HEK293 (cell line): ENCODE measurements around the gene IKZF1.

Experiments
- CTCF ChIA-PET: fragments of 350-600 bp; formaldehyde crosslinking; extraction: SDS; loops from one replicate; lab custom pipeline; 2021; ENCODE audit warnings: antibody characterized with exemption; lab: Yijun Ruan, JAX
- POLR2A ChIA-PET: fragments of 300-600 bp; formaldehyde crosslinking; extraction: SDS; loops from one replicate; lab custom pipeline; 2020; ENCODE audit warnings: antibody characterized with exemption, inconsistent platforms; lab: Yijun Ruan, JAX
- H3K27ac ChIP-seq: fragments of 200-500 bp; sonication (Bioruptor generic); 2 replicates; pipeline ENCODE4 v1.5.1; 2014; ENCODE audit warnings: low read depth, low read length, control low read depth, inconsistent platforms; ENCODE audit errors: extremely low read depth
- H3K36me3 ChIP-seq, 2 experiments: fragments of 200-500 bp in 1 of 2; sonication (Bioruptor generic) in 1 of 2; 1 replicate in 1 of 2; 2 replicates in 1 of 2; pipeline ENCODE4 v1.5.1; 2014 to 2017; ENCODE audit warnings: inconsistent platforms in 2 of 2, low read length in 2 of 2; ENCODE audit not compliant: control insufficient read depth in 2 of 2, insufficient read depth in 1 of 2
- H3K4me1 ChIP-seq: fragments of 200-500 bp; sonication (Bioruptor generic); 2 replicates; pipeline ENCODE4 v1.5.1; 2014; ENCODE audit warnings: mild to moderate bottlenecking, low read length, inconsistent platforms; ENCODE audit not compliant: control insufficient read depth, insufficient read depth
- H3K4me3 ChIP-seq: 2 replicates; pipeline ENCODE4 v1.5.1; 2011; ENCODE audit warnings: low read depth, mild to moderate bottlenecking, control low read depth, low read length, moderate library complexity
- H3K9me3 ChIP-seq: fragments of 200-500 bp; sonication (Bioruptor generic); 2 replicates; pipeline ENCODE4 v1.5.1; 2014; ENCODE audit warnings: low read depth, low read length, inconsistent platforms; ENCODE audit not compliant: control insufficient read depth, insufficient read depth
- GLI2 ChIP-seq: fragments of 450-650 bp; formaldehyde crosslinking; IDR thresholded peaks from 2 replicates; pipeline ENCODE4; 2017; ENCODE audit warnings: missing biosample characterization, missing genetic modification characterization, low read depth, borderline replicate concordance
- GLIS2 ChIP-seq: fragments of 450-650 bp; formaldehyde crosslinking; IDR thresholded peaks from 2 replicates; pipeline ENCODE4 v1.5.1; 2016; ENCODE audit warnings: missing biosample characterization, missing genetic modification characterization
- KLF16 ChIP-seq: fragments of 450-650 bp; formaldehyde crosslinking; IDR thresholded peaks from 2 replicates; pipeline ENCODE4 v1.5.1; 2017; ENCODE audit warnings: missing biosample characterization, missing genetic modification characterization
- KLF8 ChIP-seq: fragments of 450-650 bp; formaldehyde crosslinking; IDR thresholded peaks from 2 replicates; pipeline ENCODE4 v1.5.1; 2016; ENCODE audit warnings: missing biosample characterization, missing genetic modification characterization
- ZBTB1 ChIP-seq: fragments of 450-650 bp; formaldehyde crosslinking; IDR thresholded peaks from 2 replicates; pipeline ENCODE4 v1.5.1; 2016; ENCODE audit warnings: missing biosample characterization, missing genetic modification characterization
- ZFP3 ChIP-seq: fragments of 450-650 bp; formaldehyde crosslinking; IDR thresholded peaks from 2 replicates; pipeline ENCODE4 v1.5.1; 2016; ENCODE audit warnings: low read depth, missing biosample characterization, missing genetic modification characterization
- ZIC2 ChIP-seq: fragments of 450-650 bp; formaldehyde crosslinking; IDR thresholded peaks from 2 replicates; pipeline ENCODE4 v1.5.1; 2016; ENCODE audit warnings: missing biosample characterization, missing genetic modification characterization
- ZNF133 ChIP-seq: fragments of 450-650 bp; formaldehyde crosslinking; IDR thresholded peaks from 2 replicates; pipeline ENCODE4 v1.5.1; 2016; ENCODE audit warnings: missing biosample characterization, missing genetic modification characterization
- ZNF174 ChIP-seq: fragments of 450-650 bp; formaldehyde crosslinking; IDR thresholded peaks from 2 replicates; pipeline ENCODE4 v1.5.0; 2017; ENCODE audit warnings: missing biosample characterization, mild to moderate bottlenecking, missing genetic modification characterization
- ZNF341 ChIP-seq: fragments of 450-650 bp; formaldehyde crosslinking; IDR thresholded peaks from 2 replicates; pipeline ENCODE4; 2016; ENCODE audit warnings: low read depth, missing biosample characterization, missing genetic modification characterization
- ZNF366 ChIP-seq: fragments of 450-650 bp; formaldehyde crosslinking; conservative IDR thresholded peaks from 2 replicates; pipeline ENCODE4 v1.5.1; 2016; ENCODE audit warnings: missing biosample characterization, missing genetic modification characterization
- ZNF37A ChIP-seq: fragments of 450-650 bp; IDR thresholded peaks from 2 replicates; pipeline ENCODE4 v1.5.1; 2018; ENCODE audit warnings: missing biosample characterization, missing genetic modification characterization
- ZNF426 ChIP-seq: fragments of 450-650 bp; formaldehyde crosslinking; IDR thresholded peaks from 2 replicates; pipeline ENCODE4 v1.5.1; 2017; ENCODE audit warnings: missing biosample characterization, missing genetic modification characterization, mild to moderate bottlenecking, inconsistent platforms, moderate library complexity
- ZNF473 ChIP-seq: fragments of 450-650 bp; formaldehyde crosslinking; IDR thresholded peaks from 2 replicates; pipeline ENCODE4 v1.5.1; 2017; ENCODE audit warnings: missing biosample characterization, missing genetic modification characterization
- ZNF510 ChIP-seq: fragments of 450-650 bp; formaldehyde crosslinking; IDR thresholded peaks from 2 replicates; pipeline ENCODE4 v1.5.1; 2018; ENCODE audit warnings: mild to moderate bottlenecking, missing genetic modification characterization, missing biosample characterization; ENCODE audit not compliant: insufficient replicate concordance
- ZNF513 ChIP-seq: fragments of 450-650 bp; IDR thresholded peaks from 2 replicates; pipeline ENCODE4 v1.5.1; 2018; ENCODE audit warnings: missing biosample characterization, missing genetic modification characterization
- ZNF544 ChIP-seq: fragments of 450-650 bp; formaldehyde crosslinking; IDR thresholded peaks from 2 replicates; pipeline ENCODE4 v1.5.0; 2017; ENCODE audit warnings: missing biosample characterization, missing genetic modification characterization
- ZNF596 ChIP-seq: fragments of 450-650 bp; IDR thresholded peaks from 2 replicates; pipeline ENCODE4 v1.5.0; 2018; ENCODE audit warnings: missing biosample characterization, mild to moderate bottlenecking, missing genetic modification characterization, moderate library complexity
- ZNF629 ChIP-seq: fragments of 450-650 bp; formaldehyde crosslinking; IDR thresholded peaks from 2 replicates; pipeline ENCODE4 v1.5.1; 2017; ENCODE audit warnings: missing biosample characterization, missing genetic modification characterization
- ZNF792 ChIP-seq: fragments of 450-650 bp; formaldehyde crosslinking; IDR thresholded peaks from 2 replicates; pipeline ENCODE4 v1.5.1; 2016; ENCODE audit warnings: missing biosample characterization, missing genetic modification characterization
- ZNF843 ChIP-seq: fragments of 450-650 bp; formaldehyde crosslinking; IDR thresholded peaks from 2 replicates; pipeline ENCODE4 v1.5.1; 2016; ENCODE audit warnings: missing biosample characterization, missing genetic modification characterization
- ZSCAN16 ChIP-seq: fragments of 450-650 bp; formaldehyde crosslinking; IDR thresholded peaks from 2 replicates; pipeline ENCODE4 v1.5.1; 2016; ENCODE audit warnings: missing biosample characterization, missing genetic modification characterization
- TF ChIP-seq, protein P1 (sequence below): fragments of 450-650 bp; formaldehyde crosslinking; IDR thresholded peaks from 2 replicates; pipeline ENCODE4 v1.5.1; 2016; ENCODE audit warnings: missing biosample characterization, missing genetic modification characterization
- TF ChIP-seq, protein P2 (sequence below): fragments of 450-650 bp; formaldehyde crosslinking; IDR thresholded peaks from 2 replicates; pipeline ENCODE4 v1.5.1; 2016; ENCODE audit warnings: missing biosample characterization, missing genetic modification characterization
- TF ChIP-seq, protein P3 (sequence below): fragments of 450-650 bp; formaldehyde crosslinking; IDR thresholded peaks from 2 replicates; pipeline ENCODE4 v1.5.1; 2016; ENCODE audit warnings: missing biosample characterization, missing genetic modification characterization, low read depth
- TF ChIP-seq, protein P4 (sequence below): fragments of 450-650 bp; formaldehyde crosslinking; IDR thresholded peaks from 2 replicates; pipeline ENCODE4 v1.5.1; 2016; ENCODE audit warnings: missing biosample characterization, missing genetic modification characterization
- TF ChIP-seq, protein P5 (sequence below): fragments of 450-650 bp; formaldehyde crosslinking; IDR thresholded peaks from 2 replicates; pipeline ENCODE4 v1.5.1; 2017; ENCODE audit warnings: missing biosample characterization, missing genetic modification characterization

IKZF1 gene

DNA sequence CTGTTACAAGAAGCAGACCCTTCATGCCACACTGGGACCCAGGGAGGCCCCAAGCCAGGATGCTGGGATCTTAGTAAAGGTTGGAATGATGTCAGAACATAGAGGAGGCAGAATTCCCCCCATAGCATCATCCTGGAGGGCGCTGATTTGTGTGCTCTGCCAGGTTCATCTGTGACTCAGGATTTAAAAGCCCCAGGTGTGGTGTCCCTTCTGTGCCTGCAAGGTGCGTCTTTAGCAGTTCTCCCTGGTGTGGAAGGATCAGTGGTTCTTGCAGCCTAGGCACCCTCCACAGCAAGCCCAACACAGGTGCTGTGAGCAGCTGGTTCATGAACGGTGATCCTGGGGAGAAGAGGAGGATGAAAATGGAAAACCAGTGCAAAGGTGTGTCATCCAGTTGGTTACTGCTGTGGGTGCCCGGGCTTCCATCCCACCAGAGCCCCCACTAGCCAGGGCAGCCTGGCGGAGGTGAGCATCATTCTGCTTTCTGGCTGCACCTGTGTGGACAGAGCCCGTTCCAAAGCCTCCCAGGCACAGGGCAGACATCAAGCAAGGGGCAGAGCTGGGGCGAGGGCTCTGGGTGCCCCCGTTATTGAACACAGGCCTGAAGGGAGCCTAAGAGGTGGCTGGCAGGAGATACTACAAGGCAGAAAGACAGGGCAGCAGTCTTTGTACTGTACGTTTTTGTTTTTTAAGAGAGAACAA lies 49.5 kb downstream of the IKZF1 start:
- POLR2A ChIA-PET = no interaction called here

GRCh38 chr7:50355817-50356178 lies 51.3 kb downstream of the IKZF1 start:
- Histone ChIP-seq H3K4me1 (no peaks in the 10 kb centered on the region), H3K4me3 (no peak overlapping the region), H3K36me3 (no peaks in the 10 kb centered on the region), H3K27ac (no peak overlapping the region), H3K9me3 (no peaks in the 10 kb centered on the region)
- ChIA-PET CTCF (no interaction called here), POLR2A (no interaction called here)
- TF ChIP-seq ZNF843 (tag by site-specific recombination) = no peak
- TF ChIP-seq, protein P1, sequence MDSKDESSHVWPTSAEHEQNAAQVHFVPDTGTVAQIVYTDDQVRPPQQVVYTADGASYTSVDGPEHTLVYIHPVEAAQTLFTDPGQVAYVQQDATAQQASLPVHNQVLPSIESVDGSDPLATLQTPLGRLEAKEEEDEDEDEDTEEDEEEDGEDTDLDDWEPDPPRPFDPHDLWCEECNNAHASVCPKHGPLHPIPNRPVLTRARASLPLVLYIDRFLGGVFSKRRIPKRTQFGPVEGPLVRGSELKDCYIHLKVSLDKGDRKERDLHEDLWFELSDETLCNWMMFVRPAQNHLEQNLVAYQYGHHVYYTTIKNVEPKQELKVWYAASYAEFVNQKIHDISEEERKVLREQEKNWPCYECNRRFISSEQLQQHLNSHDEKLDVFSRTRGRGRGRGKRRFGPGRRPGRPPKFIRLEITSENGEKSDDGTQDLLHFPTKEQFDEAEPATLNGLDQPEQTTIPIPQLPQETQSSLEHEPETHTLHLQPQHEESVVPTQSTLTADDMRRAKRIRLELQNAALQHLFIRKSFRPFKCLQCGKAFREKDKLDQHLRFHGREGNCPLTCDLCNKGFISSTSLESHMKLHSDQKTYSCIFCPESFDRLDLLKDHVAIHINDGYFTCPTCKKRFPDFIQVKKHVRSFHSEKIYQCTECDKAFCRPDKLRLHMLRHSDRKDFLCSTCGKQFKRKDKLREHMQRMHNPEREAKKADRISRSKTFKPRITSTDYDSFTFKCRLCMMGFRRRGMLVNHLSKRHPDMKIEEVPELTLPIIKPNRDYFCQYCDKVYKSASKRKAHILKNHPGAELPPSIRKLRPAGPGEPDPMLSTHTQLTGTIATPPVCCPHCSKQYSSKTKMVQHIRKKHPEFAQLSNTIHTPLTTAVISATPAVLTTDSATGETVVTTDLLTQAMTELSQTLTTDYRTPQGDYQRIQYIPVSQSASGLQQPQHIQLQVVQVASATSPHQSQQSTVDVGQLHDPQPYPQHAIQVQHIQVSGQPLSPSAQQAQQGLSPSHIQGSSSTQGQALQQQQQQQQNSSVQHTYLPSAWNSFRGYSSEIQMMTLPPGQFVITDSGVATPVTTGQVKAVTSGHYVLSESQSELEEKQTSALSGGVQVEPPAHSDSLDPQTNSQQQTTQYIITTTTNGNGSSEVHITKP = no peak
- no peak for TF ChIP-seq ZNF473
- TF ChIP-seq KLF16 (tag by site-specific recombination) = no peak
- no peak for TF ChIP-seq ZNF174 (tag by site-specific recombination)
- TF ChIP-seq ZNF792 (tag by site-specific recombination) = no peak
- TF ChIP-seq ZNF596 (tag by site-specific recombination) = no peak
- no peak for TF ChIP-seq ZSCAN16
- TF ChIP-seq GLIS2 (tag by site-specific recombination) = no peak
- TF ChIP-seq, protein P2, sequence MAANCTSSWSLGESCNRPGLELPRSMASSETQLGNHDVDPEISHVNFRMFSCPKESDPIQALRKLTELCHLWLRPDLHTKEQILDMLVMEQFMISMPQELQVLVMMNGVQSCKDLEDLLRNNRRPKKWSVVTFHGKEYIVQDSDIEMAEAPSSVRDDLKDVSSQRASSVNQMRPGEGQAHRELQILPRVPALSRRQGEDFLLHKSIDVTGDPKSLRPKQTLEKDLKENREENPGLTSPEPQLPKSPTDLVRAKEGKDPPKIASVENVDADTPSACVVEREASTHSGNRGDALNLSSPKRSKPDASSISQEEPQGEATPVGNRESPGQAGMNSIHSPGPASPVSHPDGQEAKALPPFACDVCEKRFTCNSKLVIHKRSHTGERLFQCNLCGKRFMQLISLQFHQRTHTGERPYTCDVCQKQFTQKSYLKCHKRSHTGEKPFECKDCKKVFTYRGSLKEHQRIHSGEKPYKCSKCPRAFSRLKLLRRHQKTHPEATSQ = no peak
- TF ChIP-seq ZNF544 (tag by site-specific recombination) = no peak
- TF ChIP-seq ZNF629 = no peak
- no peak for TF ChIP-seq ZNF426
- no peak for TF ChIP-seq ZNF341
- TF ChIP-seq ZBTB1 (tag by site-specific recombination) = no peak
- TF ChIP-seq, protein P3, sequence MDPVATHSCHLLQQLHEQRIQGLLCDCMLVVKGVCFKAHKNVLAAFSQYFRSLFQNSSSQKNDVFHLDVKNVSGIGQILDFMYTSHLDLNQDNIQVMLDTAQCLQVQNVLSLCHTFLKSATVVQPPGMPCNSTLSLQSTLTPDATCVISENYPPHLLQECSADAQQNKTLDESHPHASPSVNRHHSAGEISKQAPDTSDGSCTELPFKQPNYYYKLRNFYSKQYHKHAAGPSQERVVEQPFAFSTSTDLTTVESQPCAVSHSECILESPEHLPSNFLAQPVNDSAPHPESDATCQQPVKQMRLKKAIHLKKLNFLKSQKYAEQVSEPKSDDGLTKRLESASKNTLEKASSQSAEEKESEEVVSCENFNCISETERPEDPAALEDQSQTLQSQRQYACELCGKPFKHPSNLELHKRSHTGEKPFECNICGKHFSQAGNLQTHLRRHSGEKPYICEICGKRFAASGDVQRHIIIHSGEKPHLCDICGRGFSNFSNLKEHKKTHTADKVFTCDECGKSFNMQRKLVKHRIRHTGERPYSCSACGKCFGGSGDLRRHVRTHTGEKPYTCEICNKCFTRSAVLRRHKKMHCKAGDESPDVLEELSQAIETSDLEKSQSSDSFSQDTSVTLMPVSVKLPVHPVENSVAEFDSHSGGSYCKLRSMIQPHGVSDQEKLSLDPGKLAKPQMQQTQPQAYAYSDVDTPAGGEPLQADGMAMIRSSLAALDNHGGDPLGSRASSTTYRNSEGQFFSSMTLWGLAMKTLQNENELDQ (tag by site-specific recombination) = no peak

More for the DNA sequence above, 49.5 kb downstream of the IKZF1 start:
- CTCF ChIA-PET = no interaction called here
- Histone ChIP-seq H3K4me3 (no peak overlapping the region), H3K36me3 (no peaks in the 10 kb centered on the region), H3K4me1 (no peaks in the 10 kb centered on the region), H3K9me3 (no peaks in the 10 kb centered on the region), H3K27ac (no peak overlapping the region)
- TF ChIP-seq ZNF341 (no peak), ZNF366 (tag by site-specific recombination) (no peak), ZNF133 (no peak), ZIC2 (no peak), GLI2 (tag by site-specific recombination) (no peak), KLF8 (no peak), ZNF37A (tag by site-specific recombination) (no peak), ZFP3 (tag by site-specific recombination) (no peak), ZNF510 (tag by site-specific recombination) (no peak), ZNF513 (no peak), ZSCAN16 (no peak)
- TF ChIP-seq, protein P4, sequence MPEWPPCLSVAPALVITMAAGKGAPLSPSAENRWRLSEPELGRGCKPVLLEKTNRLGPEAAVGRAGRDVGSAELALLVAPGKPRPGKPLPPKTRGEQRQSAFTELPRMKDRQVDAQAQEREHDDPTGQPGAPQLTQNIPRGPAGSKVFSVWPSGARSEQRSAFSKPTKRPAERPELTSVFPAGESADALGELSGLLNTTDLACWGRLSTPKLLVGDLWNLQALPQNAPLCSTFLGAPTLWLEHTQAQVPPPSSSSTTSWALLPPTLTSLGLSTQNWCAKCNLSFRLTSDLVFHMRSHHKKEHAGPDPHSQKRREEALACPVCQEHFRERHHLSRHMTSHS = no peak
- TF ChIP-seq, protein P5, sequence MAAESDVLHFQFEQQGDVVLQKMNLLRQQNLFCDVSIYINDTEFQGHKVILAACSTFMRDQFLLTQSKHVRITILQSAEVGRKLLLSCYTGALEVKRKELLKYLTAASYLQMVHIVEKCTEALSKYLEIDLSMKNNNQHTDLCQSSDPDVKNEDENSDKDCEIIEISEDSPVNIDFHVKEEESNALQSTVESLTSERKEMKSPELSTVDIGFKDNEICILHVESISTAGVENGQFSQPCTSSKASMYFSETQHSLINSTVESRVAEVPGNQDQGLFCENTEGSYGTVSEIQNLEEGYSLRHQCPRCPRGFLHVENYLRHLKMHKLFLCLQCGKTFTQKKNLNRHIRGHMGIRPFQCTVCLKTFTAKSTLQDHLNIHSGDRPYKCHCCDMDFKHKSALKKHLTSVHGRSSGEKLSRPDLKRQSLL (tag by site-specific recombination) = no peak
